Right cardiac atrium (tissue), 5 donors: ENCODE measurements around the gene ARHGAP32. TPM values are rescaled to one million over a fixed set of nuclear protein-coding genes. Genes with fewer than 3 reads are reported as not detected.

Experiments
- ATAC-seq, 2 donors: fragments of 200-7000 bp; cut with Tn5 transposase; one replicate each; pipeline versions ENCODE4 v1.8.0 to v1.9.1; 2020; ENCODE audit warnings: moderate library complexity in 2 of 2, mild to moderate bottlenecking in 1 of 2
- DNase-seq, 3 donors: peaks; one replicate each; pipeline ENCODE4 v3.0.0-alpha.2; 2020
- H3K27ac ChIP-seq: one replicate; pipeline ENCODE4 v1.5.1; 2013; ENCODE audit warnings: mild to moderate bottlenecking, low read length, control low read depth, moderate library complexity
- H3K27me3 ChIP-seq: one replicate; pipeline ENCODE4 v1.6.1; 2013; ENCODE audit not compliant: control insufficient read depth, insufficient read depth
- H3K4me1 ChIP-seq: one replicate; pipeline ENCODE4 v1.6.1; 2013; ENCODE audit warnings: low read length; ENCODE audit not compliant: control insufficient read depth, insufficient read depth
- H3K4me3 ChIP-seq: one replicate; pipeline ENCODE4 v1.5.1; 2013; ENCODE audit warnings: low read length, control low read depth
- H3K9me3 ChIP-seq: one replicate; pipeline ENCODE4 v1.6.1; 2013; ENCODE audit warnings: low read length; ENCODE audit not compliant: control insufficient read depth
- WGBS: extraction: QIAGEN DNeasy Blood & Tissue Kit; methylation state at CpG from one replicate; pipeline ENCODE4 v1.1.7; 2013; 5-methylcytosine and 5-hydroxymethylcytosine counted together
- intact Hi-C, 4 donors: fragments of 100-400 bp; cut with DNase I; formaldehyde crosslinking; loops; one replicate each; pipeline versions ENCODE4 v1.11.0 to v1.14.0; 2022 to 2023
- polyA plus RNA-seq: library from polyadenylated mRNA; stranded (reverse); fragments of 200-250 nt; gene quantifications from one replicate; pipeline ENCODE4 v1.2.3, GENCODE V29; 2013
- total RNA-seq, 4 donors: library from RNA; stranded (reverse); fragmentation: NEBNext Ultra II Directional; extraction: Animal tissue kit (Norgen Biotek cat#: 25700); gene quantifications; one replicate each; pipeline ENCODE4 v1.2.1, GENCODE V29; 2021
- donor health status: healthy with polysubstance abuse.
- donor health status: DM: no; HTN: yes; CAD: no.
- donor health status: DM: no; HTN: no; CAD: no.
- donor health status: DM: no; HTN: yes; CAD: no; lungs with severe emphysema.
- donor health status: DM: yes; HTN: yes; CAD: no.

The ARHGAP32 gene
- total and polyA plus RNA-seq, 5 donors = 3.5 to 13.0 (median 9.8) TPM

DNA sequence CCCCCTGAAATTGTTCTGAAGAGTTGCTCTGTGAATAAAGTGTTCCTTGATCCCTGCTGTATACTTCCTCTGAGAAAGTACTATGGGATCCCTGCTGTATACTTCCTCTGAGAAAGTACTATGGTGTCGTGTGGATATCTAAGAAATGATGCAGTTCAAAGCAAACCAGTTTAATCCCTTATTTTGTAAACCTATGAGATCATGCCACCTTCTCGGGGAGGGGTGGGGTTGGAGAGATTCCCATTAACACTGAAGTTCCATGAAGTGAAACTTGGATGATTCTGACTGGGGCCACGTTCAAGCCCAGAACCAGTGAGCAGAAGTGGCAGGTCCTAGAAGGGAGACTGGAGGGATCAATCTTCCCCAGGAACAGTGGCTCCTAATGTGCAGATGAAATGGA lies 236.5 kb downstream of the ARHGAP32 start:
- intact Hi-C loops = loop anchor here (2.0 to 10.0 kb wide), 3 partner anchors 71 to 801 kb away; no protein-coding TSS in a partner anchor
- DNase-seq = no peak

DNA sequence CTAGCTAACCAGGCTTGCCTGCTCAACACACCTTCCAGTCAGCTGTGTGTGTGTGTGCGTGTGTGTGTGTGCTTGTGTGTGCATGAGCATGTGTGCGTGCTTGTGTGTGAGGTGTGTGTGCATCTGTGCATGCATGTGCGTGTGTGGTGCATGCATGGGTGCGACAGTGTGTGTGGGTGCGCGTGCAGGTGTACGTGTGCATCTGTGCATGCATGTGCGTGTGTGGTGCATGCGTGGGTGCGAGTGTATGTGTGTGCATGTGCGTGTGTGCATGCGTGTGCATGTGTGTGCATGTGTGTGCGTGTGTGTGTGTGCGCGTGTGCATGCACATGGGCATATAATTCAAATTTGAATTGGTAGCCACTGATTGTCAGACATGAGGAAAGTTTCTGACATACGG lies 239.0 kb downstream of the ARHGAP32 start:
- DNase-seq (no peak), ATAC-seq (no peak)
- WGBS = 96% methylated on average over 16 of the region's 16 CpGs
- H3K27ac ChIP-seq = no peak overlapping the region
- no peaks in the 10 kb centered on the region for H3K9me3 ChIP-seq
- H3K27me3 ChIP-seq = no peaks in the 10 kb centered on the region
- no peak overlapping the region for H3K4me3 ChIP-seq
- intact Hi-C loops = loop anchor here in 1 of 4 donors (10.0 kb wide), 1 partner anchor 798 kb away; no protein-coding TSS in a partner anchor
- H3K4me1 ChIP-seq = no peaks in the 10 kb centered on the region

More for the DNA sequence above, 236.5 kb downstream of the ARHGAP32 start:
- Histone ChIP-seq H3K27me3 (no peaks in the 10 kb centered on the region), H3K27ac (no peak overlapping the region), H3K9me3 (no peaks in the 10 kb centered on the region), H3K4me3 (no peak overlapping the region), H3K4me1 (no peaks in the 10 kb centered on the region)
- 61% methylated on average over 3 of the region's 3 CpGs for WGBS
- ATAC-seq = no peak

DNA sequence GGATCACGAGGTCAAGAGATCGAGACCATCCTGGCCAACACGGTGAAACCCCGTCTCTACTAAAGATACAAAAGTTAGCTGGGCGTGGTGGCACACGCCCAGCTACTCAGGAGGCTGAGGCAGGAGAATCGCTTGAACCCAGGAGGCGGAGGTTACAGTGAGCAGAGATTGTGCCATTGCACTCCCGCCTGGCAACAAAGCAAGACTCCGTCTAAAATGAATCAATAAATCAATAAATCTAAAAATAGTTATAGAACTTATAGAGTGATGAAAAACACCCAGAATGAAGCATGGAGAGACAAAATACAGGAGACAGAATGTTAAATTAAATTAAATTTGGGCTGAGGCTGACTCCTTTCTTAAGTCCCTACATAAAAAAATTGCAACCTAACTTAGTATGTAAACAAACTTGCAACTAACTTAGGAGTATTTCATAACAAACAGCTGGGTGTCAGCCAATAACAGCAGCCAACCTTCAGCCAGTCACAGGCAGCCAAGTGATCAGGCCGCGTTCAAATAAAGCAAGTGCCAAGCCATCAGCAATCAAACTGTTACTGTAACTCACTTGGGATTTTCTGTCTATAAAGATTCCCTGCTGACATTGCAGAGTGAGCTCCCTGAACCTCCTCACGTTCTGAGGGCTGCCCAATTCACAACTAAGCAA lies 242.2 kb downstream of the ARHGAP32 start:
- 75% methylated on average over 13 of the region's 13 CpGs for WGBS
- DNase-seq = no peak
- Histone ChIP-seq H3K4me1 (no peaks in the 10 kb centered on the region), H3K27ac (no peak overlapping the region), H3K9me3 (no peaks in the 10 kb centered on the region), H3K27me3 (no peaks in the 10 kb centered on the region), H3K4me3 (no peak overlapping the region)
- no peak for ATAC-seq
- intact Hi-C loops = loop anchor here in 1 of 4 donors (10.0 kb wide), 1 partner anchor 795 kb away; no protein-coding TSS in a partner anchor

DNA sequence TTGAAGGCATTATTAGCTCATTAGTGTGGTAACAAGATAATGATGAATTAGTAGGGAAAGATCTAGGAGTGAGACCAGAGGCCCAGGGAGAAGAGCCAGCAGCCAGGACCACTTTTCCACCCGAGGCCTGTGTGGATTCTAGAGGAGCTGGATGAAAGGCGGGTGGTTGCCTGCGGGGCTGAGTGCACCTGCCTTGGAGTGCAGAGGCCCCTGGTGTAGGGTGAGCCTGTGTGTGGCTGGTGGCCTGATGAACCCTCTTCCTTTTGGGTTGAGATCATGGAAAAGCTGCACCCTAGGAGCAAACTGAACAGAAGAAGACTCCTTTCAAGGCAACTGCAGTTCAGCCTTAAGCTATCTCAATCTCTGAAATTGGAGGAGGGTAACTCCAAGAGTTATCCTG lies 243.5 kb downstream of the ARHGAP32 start:
- Histone ChIP-seq H3K4me1 (no peaks in the 10 kb centered on the region), H3K27me3 (no peaks in the 10 kb centered on the region), H3K4me3 (no peak overlapping the region), H3K9me3 (no peaks in the 10 kb centered on the region), H3K27ac (no peak overlapping the region)
- DNase-seq = no peak
- intact Hi-C loops = no loop called here
- WGBS = 61% methylated on average over 3 of the region's 3 CpGs
- peak; percentile 44 to 48 for ATAC-seq

DNA sequence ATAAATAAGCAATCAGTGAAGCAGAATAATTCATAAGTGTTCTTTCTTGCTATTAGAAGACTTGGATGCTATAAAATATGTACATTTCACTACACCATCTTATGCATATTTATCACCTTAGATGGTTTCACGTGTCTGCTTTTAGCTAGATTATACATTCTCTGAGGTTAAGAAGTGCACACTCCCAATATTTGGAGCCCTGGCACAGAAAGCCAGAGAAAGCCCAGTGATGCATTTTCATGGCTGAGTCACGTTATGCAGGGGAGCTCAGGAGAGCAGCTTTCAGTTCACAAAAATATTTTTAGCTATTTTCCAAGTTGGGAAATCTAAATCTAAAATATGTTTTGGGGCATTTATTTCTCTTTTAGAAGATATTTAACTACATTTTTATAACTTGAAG lies 244.4 kb downstream of the ARHGAP32 start:
- H3K9me3 ChIP-seq = no peaks in the 10 kb centered on the region
- DNase-seq = no peak
- no peak overlapping the region for H3K27ac ChIP-seq
- no peaks in the 10 kb centered on the region for H3K4me1 ChIP-seq
- 90% methylated on average over 2 of the region's 2 CpGs for WGBS
- intact Hi-C loops = no loop called here
- no peak for ATAC-seq
- no peaks in the 10 kb centered on the region for H3K27me3 ChIP-seq
- no peak overlapping the region for H3K4me3 ChIP-seq

DNA sequence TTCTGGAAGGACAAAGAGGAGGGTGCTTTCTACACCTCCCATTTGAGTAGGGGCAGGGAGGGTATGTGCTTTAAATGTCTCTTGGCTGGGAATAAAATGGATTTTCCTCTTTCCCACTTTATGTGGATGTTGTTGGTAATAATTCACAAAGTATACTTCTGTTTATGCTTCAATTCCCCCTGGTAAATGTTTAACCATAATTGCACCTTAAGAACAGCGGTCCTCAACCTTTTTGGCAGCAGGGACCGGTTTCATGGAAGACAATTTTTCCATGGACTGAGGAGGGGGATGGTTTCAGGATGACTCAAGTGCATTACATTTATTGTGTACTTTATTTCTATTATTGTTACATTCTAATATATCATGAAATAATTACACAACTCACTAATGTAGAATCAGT lies 245.5 kb downstream of the ARHGAP32 start:
- Histone ChIP-seq H3K27ac (no peak overlapping the region), H3K4me3 (no peak overlapping the region), H3K9me3 (no peaks in the 10 kb centered on the region), H3K4me1 (no peaks in the 10 kb centered on the region), H3K27me3 (no peaks in the 10 kb centered on the region)
- ATAC-seq = no peak
- WGBS = 94% methylated on average over 2 of the region's 2 CpGs
- intact Hi-C loops = no loop called here
- DNase-seq = no peak

DNA sequence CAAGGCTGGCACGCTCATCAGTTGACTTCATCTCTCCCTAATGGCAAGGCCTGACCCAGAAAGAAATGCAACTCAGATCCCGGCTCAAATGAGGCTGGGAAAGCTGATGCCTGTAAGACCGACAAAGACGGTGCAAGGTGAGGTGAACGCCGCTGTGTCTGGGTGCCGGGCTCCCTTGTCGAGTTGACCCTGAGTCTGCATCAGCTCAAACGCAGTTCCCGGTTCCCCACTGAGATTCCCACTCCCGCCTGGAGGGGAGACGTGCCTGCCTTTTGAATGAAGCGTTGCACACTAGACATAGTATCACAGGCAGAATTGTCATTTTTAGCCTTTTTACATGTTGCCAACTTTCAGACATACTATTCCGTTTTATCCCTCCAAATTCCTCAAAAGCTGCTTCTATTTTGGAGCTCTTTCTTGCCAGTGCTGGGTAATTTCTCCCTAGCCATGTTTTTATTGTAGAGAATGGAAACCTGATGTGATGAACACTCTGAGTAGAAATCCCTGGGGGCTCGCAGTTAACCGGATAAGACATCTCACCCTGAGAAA lies 248.6 kb downstream of the ARHGAP32 start:
- no peak for ATAC-seq
- Histone ChIP-seq H3K27me3 (no peaks in the 10 kb centered on the region), H3K4me1 (no peaks in the 10 kb centered on the region), H3K27ac (no peak overlapping the region), H3K9me3 (no peaks in the 10 kb centered on the region), H3K4me3 (no peak overlapping the region)
- DNase-seq = no peak
- 71% methylated on average over 16 of the region's 16 CpGs for WGBS
- intact Hi-C loops = no loop called here

DNA sequence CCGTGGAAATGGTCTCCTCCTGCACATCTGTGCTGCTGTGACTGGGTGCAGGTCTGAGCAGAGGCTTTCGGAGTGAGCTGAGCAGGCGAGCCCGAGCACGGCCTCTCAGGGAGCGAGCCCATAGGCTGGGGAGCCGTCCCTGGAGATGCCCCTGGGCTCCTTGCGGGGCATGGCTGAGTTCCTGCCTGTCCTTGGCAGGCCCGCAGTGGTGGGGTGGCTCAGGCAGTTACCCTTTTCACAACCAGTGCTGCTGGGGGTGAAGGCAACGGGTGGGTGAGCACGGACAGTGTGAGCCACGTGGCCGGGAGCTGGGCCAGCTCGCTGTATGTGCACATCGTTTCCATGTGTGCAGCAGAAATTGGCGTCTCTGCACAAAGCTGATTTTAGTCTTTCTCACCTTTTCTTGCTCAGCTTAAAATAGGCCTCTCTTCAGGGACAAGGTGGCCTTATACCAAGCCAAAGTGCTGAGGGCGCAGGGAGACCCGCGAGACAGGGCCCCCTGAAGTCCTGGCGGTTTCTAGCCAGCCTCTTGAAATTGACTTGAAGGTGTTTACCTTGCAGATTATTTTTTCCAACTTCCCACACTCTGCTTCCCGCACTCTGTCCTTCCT lies 249.2 kb downstream of the ARHGAP32 start, which contains the start of gene TP53AIP1:
Gene TP53AIP1 (minus strand): TSS at position 55 of the 611 bp plus-strand sequence. CDS start 5,053 bp downstream, outside the sequence.
- no peaks in the 10 kb centered on the region for H3K27me3 ChIP-seq
- no peaks in the 10 kb centered on the region for H3K9me3 ChIP-seq
- H3K4me3 ChIP-seq = no peak within 1 kb of the TSS
- H3K4me1 ChIP-seq = no peaks in the 10 kb centered on the region
- intact Hi-C loops = no loop called here
- peak in 1 of 2 donors; percentile 23 for ATAC-seq
- no peak within 1 kb of the TSS for H3K27ac ChIP-seq
- 93% methylated on average over 21 of the region's 21 CpGs for WGBS
- no peak for DNase-seq

DNA sequence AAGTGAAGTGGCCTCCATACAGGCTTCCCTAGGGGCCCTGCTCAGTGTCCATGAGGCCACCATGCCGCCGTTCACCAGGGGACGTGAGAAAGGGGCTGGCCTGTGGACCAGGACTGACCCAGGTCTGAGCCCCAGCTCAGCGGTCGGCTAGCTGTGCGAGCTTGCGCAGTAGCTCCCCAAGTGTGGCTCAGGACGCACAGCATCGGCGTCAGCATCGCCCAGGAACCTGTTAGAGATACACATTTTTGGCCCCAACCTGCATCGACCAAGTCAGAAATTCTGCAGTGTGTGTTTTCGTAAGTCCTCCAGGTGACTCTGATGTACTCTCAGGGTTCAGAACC lies 249.9 kb downstream of the ARHGAP32 start:
- intact Hi-C loops = no loop called here

DNA sequence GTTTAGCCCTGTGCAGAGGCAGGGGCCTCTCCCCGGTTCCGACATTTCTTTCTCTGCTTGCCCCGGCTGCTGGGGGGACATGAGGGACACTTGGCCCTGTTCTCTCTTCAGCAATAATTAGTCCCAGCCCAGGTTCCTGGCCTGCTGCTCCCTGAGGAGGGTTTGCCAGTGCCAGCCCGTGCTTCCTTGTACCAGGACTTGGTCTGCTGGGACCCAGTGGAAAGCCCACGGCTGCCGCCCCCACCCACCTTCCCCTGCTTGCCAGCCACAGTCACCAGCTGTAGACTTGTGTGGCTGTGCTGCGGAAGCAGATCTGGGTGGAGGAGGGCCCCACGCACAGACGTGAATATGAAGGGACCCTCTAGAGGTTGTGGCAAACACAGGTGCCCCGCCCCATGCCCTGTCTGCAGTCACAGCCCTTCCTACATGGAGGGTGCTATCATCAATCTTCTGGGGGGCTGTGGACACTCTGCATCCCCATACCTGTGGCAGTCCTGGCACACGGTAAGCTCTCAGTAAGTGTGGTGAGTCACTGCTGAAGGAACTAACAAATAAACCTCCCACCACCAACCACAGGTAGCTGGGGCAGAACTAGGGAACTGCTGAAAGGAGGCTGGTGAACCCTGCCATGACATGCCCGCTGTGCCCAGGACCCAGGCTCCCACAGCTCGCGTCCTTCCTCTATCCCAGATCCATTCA lies 250.4 kb downstream of the ARHGAP32 start:
- DNase-seq (no peak), ATAC-seq (no peak)
- Histone ChIP-seq H3K27me3 (no peaks in the 10 kb centered on the region), H3K9me3 (no peaks in the 10 kb centered on the region), H3K4me1 (no peaks in the 10 kb centered on the region), H3K4me3 (no peak overlapping the region), H3K27ac (no peak overlapping the region)
- 92% methylated on average over 14 of the region's 14 CpGs for WGBS
- intact Hi-C loops = no loop called here

More for the DNA sequence above, 249.9 kb downstream of the ARHGAP32 start:
- ATAC-seq (no peak), DNase-seq (no peak)
- Histone ChIP-seq H3K27me3 (no peaks in the 10 kb centered on the region), H3K4me3 (no peak overlapping the region), H3K27ac (no peak overlapping the region), H3K4me1 (no peaks in the 10 kb centered on the region), H3K9me3 (no peaks in the 10 kb centered on the region)
- WGBS = 97% methylated on average over 13 of the region's 13 CpGs

DNA sequence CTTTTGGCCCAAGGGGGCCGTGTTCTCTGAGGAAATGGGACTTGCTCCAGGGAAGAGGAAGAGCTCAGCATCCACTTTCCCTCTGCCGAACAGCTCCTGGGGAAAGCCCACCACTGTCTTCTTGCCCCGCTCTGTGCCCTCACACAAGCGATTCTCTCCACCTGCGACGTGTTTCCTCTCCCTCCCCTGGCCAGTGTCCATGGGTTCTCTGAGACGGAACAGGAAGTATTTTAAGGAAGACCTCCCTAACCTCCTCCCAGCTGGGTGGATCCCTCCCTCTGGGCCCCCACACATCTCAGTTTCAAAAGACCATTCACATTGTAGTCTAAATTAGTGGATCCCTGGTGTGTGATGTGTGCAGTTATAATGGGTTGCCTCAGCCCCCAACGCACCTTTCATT lies 251.0 kb downstream of the ARHGAP32 start:
- ATAC-seq = no peak
- Histone ChIP-seq H3K27me3 (no peaks in the 10 kb centered on the region), H3K4me3 (no peak overlapping the region), H3K9me3 (no peaks in the 10 kb centered on the region), H3K27ac (no peak overlapping the region), H3K4me1 (no peaks in the 10 kb centered on the region)
- no peak for DNase-seq
- intact Hi-C loops = no loop called here
- 63% methylated on average over 8 of the region's 8 CpGs for WGBS
